Activated CD8-positive, alpha-beta memory T cell treated with anti-CD3 and anti-CD28 coated beads for 36 hours (primary cell): ENCODE measurements around the gene TOR1B. TPM values are rescaled to one million over a fixed set of nuclear protein-coding genes. Genes with fewer than 3 reads are reported as not detected.
"Not testable (repeated sequence)": the region's sequence is repeated elsewhere in the genome, so short reads cannot be mapped to it uniquely, and the experiment has no call there.

ENCODE experiments used
- CTCF ChIA-PET: fragments of 350-600 bp; sonication (Branson Sonifier 250); formaldehyde crosslinking; loops from one replicate; lab custom pipeline; 2021; ENCODE audit warnings: antibody characterized with exemption; lab: Charles Lee
- POLR2A ChIA-PET: fragments of 350-600 bp; sonication (Branson Sonifier 250); formaldehyde crosslinking; loops from one replicate; lab custom pipeline; 2021; ENCODE audit warnings: antibody characterized with exemption; lab: Charles Lee
- total RNA-seq, 2 experiments: library from RNA; stranded (reverse); gene quantifications; one replicate each; pipeline ENCODE4 v1.2.3, GENCODE V29; 2021

TOR1B gene
- total RNA-seq, 2 experiments from 2014 or later = 23.0 to 23.4 TPM

DNA sequence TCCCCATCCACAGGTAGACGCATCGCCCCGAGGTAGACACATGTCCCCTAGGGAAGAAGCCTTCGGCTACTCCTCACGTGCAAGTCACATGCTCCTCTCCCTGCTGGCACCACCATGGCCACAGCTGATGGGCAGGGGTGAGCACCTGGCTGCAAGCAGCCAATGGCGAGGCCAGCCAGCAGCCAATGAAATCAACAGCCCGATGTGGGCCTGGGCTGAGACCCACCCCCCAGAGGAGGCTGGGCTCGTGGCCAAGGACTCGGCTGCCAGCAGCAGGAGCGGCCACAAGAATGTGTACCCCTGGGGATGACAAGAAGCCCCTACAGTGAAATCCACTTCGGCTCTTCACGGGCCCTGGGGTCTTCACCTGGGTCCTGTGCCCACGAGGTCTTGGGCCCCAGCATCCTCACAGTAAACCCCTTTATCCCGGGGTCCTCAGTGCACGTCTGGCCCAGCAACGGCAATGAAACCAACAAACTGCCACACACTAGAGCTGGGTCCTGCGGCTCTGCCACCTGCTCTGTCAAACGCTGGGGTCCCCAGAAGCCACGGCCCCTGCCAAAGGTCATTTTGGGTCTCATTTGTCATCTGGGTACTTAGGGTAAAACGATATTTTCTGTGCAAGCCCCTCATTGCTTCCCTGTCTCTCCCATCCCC lies 28.1 kb upstream of the TOR1B start:
- POLR2A ChIA-PET = no interaction called here
- CTCF ChIA-PET = no interaction called here

DNA sequence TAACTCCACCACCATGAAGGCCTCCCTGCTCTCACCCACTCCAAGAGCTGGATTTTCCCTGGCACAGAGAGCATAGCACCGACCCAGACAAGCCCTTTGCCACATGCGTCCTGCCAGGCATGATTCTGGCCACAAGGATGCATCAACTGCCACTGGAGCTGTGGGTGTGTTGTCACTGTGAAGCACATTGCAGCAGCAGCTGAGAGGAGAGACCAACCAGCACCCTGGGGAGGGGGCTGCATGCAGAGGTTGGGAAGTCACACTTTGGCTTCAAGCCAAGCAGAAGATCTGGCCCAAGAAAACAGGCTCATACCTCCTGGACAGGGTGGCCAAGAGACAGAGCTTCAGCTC lies 27.6 kb upstream of the TOR1B start:
- ChIA-PET CTCF (no interaction called here), POLR2A (no interaction called here)

DNA sequence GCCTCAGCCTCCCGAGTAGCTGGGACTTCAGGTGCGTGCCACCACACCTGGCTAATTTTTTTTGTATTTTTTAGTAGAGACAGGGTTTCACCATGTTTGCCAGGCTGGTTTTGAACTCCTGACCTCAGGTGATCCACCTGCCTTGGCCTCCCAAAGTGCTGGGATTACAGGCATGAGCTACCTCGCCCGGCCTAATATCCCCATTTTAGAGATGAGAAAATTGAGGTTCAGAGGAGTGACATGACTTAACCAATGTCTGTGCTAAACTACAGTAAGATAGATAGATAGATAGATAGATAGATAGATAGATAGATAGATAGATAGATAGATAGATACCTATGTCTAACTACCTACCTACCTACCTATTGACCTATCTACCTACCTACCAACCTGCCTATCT lies 26.9 kb upstream of the TOR1B start:
- POLR2A ChIA-PET = not testable (repeated sequence)
- CTCF ChIA-PET = interaction anchor here (1.2 kb wide), 1 partner anchor 39 kb away, joined by 6 read pairs; no protein-coding TSS in a partner anchor

DNA sequence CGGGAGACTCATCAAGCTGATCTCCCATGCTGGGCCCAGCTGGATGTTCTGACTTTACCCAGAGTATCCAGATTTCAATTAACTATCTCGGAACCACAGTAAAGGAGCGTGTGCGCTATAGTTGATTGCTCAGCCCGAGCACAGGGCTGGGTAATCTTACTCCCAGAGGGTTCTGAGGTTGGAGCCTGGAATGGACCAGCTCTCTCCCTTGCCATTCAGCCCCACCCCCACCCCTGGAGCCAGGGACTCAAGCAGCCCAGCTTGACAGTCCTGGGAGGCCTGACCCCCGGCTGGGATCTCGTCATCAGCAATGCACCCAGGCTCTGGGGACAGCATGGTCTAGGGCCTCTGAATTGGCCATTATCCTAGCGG lies 26.4 kb upstream of the TOR1B start:
- ChIA-PET POLR2A (interaction anchor here (0.5 kb wide), 1 partner anchor 36 kb away, joined by 4 read pairs; no protein-coding TSS in a partner anchor), CTCF (interaction anchor here (1.2 kb wide), 1 partner anchor 39 kb away, joined by 6 read pairs; no protein-coding TSS in a partner anchor)

DNA sequence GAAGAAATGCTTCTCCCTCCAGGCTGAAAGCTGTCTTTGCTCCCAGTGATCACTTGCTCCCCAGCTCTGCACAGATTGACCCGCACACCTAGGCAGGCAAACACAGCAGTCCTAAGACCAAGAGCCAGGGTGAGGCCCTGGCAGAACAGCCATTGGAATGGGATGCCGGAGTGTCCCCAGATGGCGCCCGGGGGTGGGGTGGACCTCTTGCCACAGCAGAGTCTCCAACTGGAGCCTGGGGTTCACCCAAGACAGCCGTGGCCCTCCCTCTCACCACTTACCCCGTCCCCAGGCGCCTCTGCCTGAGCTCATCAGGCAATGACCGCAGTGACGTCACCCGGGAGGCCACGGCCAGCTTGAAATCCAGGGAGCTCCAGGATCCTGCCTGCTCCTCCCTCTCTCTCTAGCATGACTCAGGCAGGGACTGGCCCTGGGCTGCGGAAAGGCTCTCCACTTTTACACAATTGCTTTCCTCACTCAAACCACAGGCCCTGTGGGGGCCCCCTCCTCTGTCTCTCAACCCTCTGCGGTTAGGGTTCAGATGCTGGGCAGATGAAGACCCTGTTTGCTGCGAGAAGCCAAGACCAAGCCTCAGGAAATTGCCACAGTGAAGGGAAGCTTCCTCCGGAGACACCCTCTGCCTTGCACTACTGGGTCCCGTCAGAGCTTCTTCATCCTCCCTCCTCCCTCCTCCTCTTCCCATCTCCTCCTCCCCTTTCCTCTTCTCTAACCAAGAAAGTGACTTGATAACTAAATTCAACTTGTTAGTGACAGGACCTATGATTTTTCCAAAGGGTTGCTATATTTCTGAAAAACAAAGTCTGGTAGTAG lies 25.8 kb upstream of the TOR1B start:
- ChIA-PET POLR2A (interaction anchor here (0.5 kb wide), 1 partner anchor 36 kb away, joined by 4 read pairs; no protein-coding TSS in a partner anchor), CTCF (interaction anchor here (0.9 to 2.0 kb wide), 3 partner anchors 40 to 51 kb away, joined by 3 to 7 read pairs (median 6); no protein-coding TSS in a partner anchor)

DNA sequence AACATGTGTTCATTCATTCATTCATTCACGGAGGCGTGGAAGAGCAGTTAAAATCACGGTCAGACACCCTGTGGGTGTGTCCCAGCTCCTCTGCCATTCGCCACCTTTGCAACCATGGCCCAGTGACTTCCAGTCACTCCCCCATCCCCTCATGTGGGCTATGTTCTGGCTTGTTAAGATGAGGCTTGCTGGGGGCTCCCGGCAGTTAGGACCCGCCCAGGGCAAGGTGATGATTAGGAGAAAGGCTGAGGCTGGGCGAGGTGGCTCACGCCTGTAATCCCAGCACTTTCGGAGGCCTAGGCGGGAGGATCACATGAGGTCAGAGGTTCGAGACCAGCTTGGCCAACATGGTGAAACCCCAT lies 25.2 kb upstream of the TOR1B start:
- POLR2A ChIA-PET = no interaction called here
- CTCF ChIA-PET = interaction anchor here (0.9 to 2.0 kb wide), 2 partner anchors 49 to 51 kb away, joined by 3 to 7 read pairs; no protein-coding TSS in a partner anchor

DNA sequence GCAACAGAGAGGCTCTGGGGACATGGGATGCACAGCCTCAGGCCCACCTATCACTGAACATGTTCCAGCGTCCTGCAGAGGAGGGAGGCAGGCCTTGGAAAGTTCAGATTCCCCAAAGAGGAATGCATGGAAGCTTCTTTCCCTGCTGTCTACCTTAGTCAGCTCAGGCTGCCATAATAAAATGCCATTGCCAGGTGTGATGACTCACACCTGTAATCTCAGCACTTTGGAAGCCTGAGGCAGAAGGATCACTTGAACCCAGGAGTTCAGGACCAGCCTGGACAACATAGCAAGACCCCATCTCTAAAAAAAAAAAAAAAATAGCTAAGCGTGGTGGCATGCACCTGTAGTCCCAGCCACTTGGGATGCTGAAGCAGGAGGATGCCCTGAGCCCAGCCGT lies 24.5 kb upstream of the TOR1B start:
- ChIA-PET CTCF (interaction anchor here (2.0 kb wide), 1 partner anchor 52 kb away, joined by 7 read pairs; no protein-coding TSS in a partner anchor), POLR2A (no interaction called here)

DNA sequence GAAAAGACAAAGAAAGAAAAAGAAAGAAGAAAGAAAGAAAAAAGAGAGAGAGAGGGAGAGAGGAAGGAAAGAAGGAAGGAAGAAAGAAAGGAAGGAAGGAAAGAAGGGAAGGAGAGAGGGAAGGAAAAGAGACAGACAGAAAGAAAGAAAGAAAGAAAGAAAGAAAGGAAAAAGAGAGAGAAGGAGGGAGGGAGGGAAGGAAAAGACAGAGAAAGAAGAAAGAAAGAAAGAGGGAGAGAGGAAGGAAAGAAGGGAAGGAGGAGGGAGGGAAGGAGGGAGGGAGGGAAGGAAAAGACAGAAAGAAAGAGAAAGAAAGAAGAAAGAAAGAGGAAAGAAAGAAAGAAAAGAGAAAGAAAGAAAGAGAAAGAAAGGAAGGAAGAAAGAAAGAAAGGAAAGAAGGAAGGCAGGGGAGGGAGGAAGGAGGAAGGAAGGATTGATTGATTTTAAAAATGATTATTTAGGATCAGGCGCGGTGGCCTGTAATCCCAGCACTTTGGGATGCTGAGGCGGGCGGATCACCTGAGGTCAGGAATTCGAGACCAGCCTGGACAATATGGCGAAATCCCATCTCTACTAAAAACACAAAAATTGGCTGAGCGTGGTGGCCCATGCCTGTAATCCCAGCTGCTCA lies 23.3 kb upstream of the TOR1B start:
- CTCF ChIA-PET = no interaction called here
- POLR2A ChIA-PET = interaction anchor here (0.5 kb wide), 1 partner anchor 346 kb away, joined by 5 read pairs; no protein-coding TSS in a partner anchor

DNA sequence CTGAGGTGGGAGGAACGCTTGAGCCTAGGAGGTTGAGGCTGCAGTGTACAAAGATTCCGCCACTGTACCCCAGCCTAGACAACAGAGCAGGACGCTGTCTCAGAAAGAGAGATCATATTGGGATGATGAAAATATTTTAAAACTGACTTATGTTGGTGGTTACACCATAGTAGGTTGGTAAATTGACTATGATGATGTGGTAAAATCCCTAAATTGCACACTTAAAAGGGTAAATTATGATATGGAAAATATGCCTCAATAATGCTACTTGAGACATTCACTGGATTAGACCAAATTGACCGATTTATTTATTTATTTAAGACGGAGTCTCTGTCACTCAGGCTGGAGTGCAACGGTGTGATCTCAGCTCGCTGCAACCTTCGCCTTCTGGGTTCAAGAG lies 21.9 kb upstream of the TOR1B start:
- CTCF ChIA-PET = interaction anchor here (1.1 to 2.8 kb wide), 2 partner anchors 138 to 142 kb away, joined by 3 to 12 read pairs; no protein-coding TSS in a partner anchor

DNA sequence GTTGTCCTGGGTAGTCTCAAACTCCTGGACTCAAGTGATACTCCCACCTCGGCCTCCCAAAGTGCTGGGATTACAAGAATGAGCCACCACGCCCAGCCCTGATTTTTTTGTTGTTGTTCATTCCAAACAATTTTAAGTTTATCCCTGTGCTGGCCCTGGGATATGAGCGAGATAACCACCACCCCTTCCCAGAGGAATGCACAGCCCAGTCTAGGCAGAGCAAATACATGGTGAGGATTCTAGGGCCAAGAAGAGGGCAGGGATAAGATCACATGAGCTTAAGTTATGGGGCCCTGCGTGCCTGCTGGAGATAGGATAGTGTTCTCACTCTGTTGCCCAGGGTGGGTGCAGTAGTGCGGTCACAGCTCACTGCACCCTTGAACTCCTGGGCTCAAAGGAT lies 21.0 kb upstream of the TOR1B start:
- ChIA-PET POLR2A (no interaction called here), CTCF (interaction anchor here (0.6 to 2.8 kb wide), 4 partner anchors 55 to 170 kb away, joined by 3 to 12 read pairs (median 4); no protein-coding TSS in a partner anchor)

More for the DNA sequence above, 21.9 kb upstream of the TOR1B start:
- POLR2A ChIA-PET = no interaction called here

DNA sequence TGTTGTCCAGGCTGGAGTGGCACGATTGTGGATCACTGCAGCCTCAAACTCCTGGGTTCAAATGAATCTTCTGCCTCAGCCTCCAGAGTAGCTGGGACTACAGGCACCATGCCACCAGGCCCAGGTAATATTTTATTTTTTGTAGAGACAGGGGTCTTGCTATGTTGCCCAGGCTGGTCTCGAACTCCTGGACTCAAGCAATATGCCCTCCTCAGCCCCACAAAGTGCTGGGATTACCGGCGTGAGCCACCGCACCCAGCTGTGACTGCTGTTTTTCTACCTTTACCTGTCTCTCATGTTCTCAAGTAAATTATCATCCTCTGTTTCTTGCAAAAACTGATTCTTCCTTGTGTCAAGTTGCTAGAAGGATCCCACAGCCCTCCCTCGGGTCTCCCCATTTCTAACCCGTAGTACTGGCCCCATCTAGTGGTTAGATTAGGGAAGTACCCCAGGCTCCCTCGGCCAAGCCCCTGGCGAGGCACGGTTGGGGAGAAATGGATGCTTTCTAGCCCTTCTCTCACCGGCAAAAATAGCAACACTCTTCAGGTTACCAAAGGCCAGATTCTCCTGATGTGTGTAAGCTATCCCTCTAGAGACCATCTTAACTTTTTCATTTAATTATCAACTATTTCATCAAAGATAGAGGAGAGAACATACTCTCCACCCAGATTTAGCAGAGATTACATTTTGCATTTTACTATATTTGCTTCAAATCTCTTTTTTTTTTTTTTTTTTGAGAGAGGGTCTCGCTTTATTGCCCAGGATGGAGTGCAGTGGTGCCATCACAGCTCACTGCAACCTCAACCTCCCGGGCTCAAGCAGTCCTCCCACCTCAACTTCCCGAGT lies 19.2 kb upstream of the TOR1B start:
- CTCF ChIA-PET = interaction anchor here (0.7 to 3.2 kb wide), 10 partner anchors 15 to 141 kb away, joined by 3 to 35 read pairs (median 4); no protein-coding TSS in a partner anchor
- POLR2A ChIA-PET = no interaction called here

DNA sequence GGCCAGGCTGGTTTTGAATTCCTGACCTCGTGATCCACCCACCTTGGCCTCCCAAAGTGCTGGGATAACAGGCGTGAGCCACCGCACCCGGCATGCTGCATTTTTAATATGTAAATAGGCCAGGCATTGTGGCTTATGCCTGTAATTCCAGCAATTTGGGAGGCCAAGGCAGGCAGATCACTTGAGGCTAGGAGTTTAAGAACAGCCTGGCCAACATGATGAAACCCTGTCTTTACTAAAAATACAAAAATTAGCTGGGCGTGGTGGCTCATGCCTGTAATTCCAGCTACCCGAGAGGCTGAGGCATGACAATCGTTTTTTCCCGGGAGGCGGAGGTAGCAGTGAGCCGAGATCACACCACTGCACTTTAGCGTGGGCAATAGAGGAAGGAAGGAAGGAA lies 18.0 kb upstream of the TOR1B start:
- POLR2A ChIA-PET = not testable (repeated sequence)
- CTCF ChIA-PET = interaction anchor here (1.5 to 3.2 kb wide), 2 partner anchors 43 to 46 kb away, joined by 7 to 35 read pairs; no protein-coding TSS in a partner anchor

DNA sequence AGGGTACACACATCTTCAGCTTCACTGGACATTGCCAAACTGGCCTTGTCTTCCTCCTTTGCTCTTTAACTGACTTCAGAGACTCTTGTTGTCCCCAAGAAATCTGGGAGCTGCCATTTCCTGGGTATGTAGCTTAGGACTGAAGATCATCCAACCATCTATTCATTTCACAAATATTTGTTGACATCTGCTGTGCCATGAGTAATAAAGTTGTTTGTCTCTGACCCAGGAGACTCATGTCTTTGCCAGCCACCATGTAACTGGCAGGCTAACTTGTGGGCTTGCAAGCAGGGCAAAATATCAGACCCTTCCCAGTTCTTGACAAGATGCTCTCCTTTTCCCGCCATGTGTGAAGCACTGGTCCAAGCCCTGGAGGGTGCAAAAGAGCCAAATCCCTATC lies 17.1 kb upstream of the TOR1B start:
- POLR2A ChIA-PET = no interaction called here
- CTCF ChIA-PET = interaction anchor here (0.7 to 2.1 kb wide), 4 partner anchors 44 to 142 kb away, joined by 3 to 11 read pairs (median 6); no protein-coding TSS in a partner anchor

DNA sequence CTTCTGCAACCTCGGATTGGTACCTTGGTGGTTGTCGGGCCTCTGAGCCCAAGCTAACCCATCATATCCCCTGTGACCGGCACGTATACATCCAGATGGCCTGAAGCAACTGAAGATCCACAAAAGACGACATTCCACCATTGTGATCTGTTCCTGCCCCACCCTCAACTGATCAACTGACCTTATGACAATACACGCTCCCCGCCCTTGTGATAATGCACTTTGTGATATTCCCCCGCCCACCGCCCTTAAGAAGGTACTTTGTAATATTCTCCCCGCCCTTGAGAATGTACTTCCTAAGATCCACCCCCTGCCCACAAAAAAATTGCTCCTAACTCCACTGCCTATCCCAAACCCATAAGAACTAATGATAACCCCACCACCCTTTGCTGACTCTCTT lies 16.5 kb upstream of the TOR1B start:
- POLR2A ChIA-PET = no interaction called here

DNA sequence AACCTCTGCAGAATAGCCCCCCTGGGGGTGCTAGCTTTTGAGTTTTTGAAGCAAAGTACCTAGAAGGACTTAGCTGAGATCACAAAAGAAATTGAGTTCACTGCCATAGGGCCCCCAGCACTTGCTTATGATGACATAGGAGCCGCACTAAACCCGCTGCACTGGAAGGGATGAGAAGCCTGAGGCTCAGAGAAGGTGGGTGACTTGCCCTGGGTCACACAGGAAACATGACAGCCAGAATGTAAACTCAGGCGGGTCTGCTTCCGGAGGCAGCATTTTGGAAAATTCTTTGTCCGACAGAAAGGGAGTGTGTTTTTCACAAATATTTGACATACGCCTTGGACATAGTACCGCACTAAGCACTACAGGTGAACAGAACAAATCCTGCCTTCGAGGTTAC lies 8.4 kb upstream of the TOR1B start:
- POLR2A ChIA-PET = no interaction called here
- CTCF ChIA-PET = no interaction called here

More for the DNA sequence above, 16.5 kb upstream of the TOR1B start:
- CTCF ChIA-PET = interaction anchor here (0.6 to 2.1 kb wide), 4 partner anchors 49 to 142 kb away, joined by 3 to 11 read pairs (median 4); no protein-coding TSS in a partner anchor

DNA sequence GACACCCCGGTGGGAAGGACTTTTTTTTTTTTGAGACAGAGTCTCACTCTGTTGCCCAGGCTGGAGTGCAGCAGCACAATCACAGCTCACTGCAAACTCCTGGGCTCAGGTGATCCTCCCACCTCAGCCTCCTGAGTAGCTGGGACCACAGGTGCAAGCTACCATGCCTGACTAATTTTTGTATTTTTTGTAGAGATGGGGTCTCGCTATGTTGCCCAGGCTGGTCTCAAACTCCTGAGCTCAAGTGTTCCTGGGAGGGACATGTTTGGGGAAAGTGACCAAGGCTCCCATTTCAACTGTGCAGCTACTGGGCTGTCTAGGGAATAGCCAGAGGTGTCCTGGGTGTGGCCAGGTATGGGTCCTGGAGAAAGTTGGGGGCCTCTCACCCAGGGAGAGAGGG lies 7.0 kb upstream of the TOR1B start:
- CTCF ChIA-PET = interaction anchor here (0.6 kb wide), 1 partner anchor 52 kb away, joined by 4 read pairs; no protein-coding TSS in a partner anchor

DNA sequence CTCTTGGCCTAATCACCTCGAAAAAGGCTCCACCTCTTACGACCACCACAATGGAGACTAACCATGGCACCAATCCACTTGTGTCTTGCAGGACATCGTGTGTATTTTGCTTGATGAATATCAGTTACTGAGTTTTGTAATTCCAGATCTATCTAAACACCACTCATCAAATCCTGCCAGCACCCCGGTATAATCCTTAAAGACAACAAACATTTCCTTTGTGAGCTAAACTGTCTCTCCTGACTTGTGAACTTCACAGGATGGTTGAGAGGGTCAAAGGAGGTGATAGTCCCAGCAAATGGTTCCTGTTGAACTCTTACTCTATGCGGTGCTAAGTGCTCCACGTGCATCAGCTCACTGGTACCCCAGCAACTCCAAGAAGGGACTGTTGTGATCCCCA lies 4.0 kb upstream of the TOR1B start:
- POLR2A ChIA-PET = no interaction called here

More for the DNA sequence above, 7.0 kb upstream of the TOR1B start:
- POLR2A ChIA-PET = not testable (repeated sequence)

DNA sequence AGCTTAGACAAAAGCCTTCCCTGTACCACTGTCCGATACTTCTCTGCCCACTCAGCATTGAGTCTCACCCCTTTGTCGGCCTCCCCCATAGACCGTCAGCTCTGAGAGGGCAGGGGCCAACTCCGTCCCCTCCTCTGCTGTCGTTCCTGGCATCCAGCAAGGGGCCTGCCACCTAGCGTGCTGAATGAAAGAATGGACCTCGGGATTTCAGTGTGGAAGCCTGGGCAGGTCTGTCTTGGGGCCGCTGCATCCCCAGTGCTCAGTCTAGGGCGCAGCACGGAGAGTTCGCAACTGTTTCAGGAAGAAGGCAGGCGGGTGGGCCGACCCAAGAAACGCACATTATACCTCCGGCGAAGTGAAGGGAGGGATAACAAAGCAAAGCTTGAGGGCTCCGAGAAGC lies 1.5 kb upstream of the TOR1B start:
- POLR2A ChIA-PET = no interaction called here
- CTCF ChIA-PET = interaction anchor here (1.2 kb wide), 1 partner anchor 10 kb away, joined by 4 read pairs; no protein-coding TSS in a partner anchor

More for the DNA sequence above, 4.0 kb upstream of the TOR1B start:
- CTCF ChIA-PET = interaction anchor here (0.6 to 1.1 kb wide), 3 partner anchors 9 to 445 kb away, joined by 3 read pairs; no protein-coding TSS in a partner anchor
